ENCODE data around the gene NTPCR. TPM values are rescaled to one million over a fixed set of nuclear protein-coding genes. Genes with fewer than 3 reads are reported as not detected.

NTPCR gene
- total RNA-seq, 4 donors from 2014 or later = 13.5 to 53.3 (median 37.2) TPM

DNA sequence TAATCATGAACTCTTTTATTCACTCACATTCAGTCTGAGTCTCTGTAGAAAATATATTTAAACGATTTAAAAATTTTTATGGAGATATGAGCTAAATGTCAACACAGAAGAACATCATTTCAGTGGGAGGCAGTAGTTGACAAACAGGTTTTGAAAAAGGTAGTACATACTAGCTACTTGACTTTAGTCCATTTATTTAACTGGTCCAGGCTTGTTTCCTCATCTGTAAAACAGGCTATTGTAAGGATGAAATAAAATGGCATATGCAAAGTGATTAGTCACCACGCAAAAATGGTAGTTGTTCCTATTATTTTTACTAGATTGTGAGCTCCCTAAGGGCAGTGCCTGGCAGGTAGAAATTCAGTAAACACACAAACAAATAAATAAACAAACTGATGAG, 75.2 kb downstream of the NTPCR start:
- Histone ChIP-seq H3K27me3 (no peaks in the 10 kb centered on the region), H3K4me1 (peaks cover 0 to 8% (median 0%) of the 10 kb centered on the region in 4 donors), H3K9me3 (no peaks in the 10 kb centered on the region), H3K36me3 (no peaks in the 10 kb centered on the region), H3K4me3 (no peak overlapping the region), H3K27ac (no peak overlapping the region)
- TF ChIP-seq POLR2A (IDR thresholded peaks at IDR 0.05) = no peak
- no peak for TF ChIP-seq POLR2AphosphoS5 (IDR thresholded peaks at IDR 0.05)
- no peak for TF ChIP-seq CTCF (IDR thresholded peaks at IDR 0.05)
- no peak for TF ChIP-seq EP300 (IDR thresholded peaks at IDR 0.05; ENCODE audit: low read depth)
- WGBS, 2 donors (ENCODE audit: low coverage in 1 of 2) = 42 to 53% methylated on average over 1 to 2 of the region's 2 CpGs
- intact Hi-C loops (cut with DNase I; ENCODE audit: low total_unique reads) (no loop called here), in situ Hi-C loops (cut with MboI; ENCODE audit: low pct_ligation_motif_present in 1 of 4, low pct_unique_long_range_greater_than_20kb in 1 of 4, low sequenced_read_pairs in 3 of 4) (no loop called here)
- no peak for DNase-seq

GRCh38 chr1:233027046-233027445, 76.6 kb downstream of the NTPCR start:
- intact Hi-C loops (cut with DNase I; ENCODE audit: low total_unique reads) (no loop called here), in situ Hi-C loops (cut with MboI; ENCODE audit: low pct_ligation_motif_present in 1 of 4, low pct_unique_long_range_greater_than_20kb in 1 of 4, low sequenced_read_pairs in 3 of 4) (no loop called here)
- Histone ChIP-seq H3K9me3 (no peaks in the 10 kb centered on the region), H3K36me3 (no peaks in the 10 kb centered on the region), H3K27me3 (no peaks in the 10 kb centered on the region), H3K4me1 (no peaks in the 10 kb centered on the region), H3K4me3 (no peak overlapping the region), H3K27ac (no peak overlapping the region)
- TF ChIP-seq CTCF (IDR thresholded peaks at IDR 0.05) (no peak), EP300 (IDR thresholded peaks at IDR 0.05; ENCODE audit: low read depth) (no peak), POLR2A (IDR thresholded peaks at IDR 0.05) (no peak), POLR2AphosphoS5 (IDR thresholded peaks at IDR 0.05) (no peak)
- 86 to 91% methylated on average over 5 of the region's 5 CpGs for WGBS, 2 donors (ENCODE audit: low coverage in 1 of 2)
- DNase-seq = no peak

DNA sequence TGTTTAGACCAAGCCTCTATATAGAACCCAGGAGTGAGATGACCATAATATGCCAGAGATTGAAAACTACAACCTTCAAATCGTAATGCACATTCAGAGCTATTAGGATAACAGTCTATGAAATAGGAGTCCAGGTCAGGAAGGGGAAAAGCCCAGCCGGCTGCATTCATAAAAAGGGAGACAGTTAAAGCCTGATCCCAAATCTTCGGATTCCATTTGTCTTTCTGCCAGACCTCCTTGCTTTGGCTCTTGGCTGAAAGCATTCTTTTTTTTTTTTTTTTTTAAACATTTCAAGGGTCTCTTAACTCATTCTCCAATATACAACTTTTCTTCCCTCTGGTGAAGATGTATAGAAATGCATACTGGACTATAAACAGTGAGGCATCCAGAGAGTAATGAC, 81.1 kb downstream of the NTPCR start:
- H3K27me3 ChIP-seq = no peaks in the 10 kb centered on the region
- H3K36me3 ChIP-seq = no peaks in the 10 kb centered on the region
- intact Hi-C loops (cut with DNase I; ENCODE audit: low total_unique reads) = no loop called here
- in situ Hi-C loops (cut with MboI; ENCODE audit: low pct_ligation_motif_present in 1 of 4, low pct_unique_long_range_greater_than_20kb in 1 of 4, low sequenced_read_pairs in 3 of 4) = no loop called here
- DNase-seq = no peak
- no peaks in the 10 kb centered on the region for H3K9me3 ChIP-seq
- H3K4me1 ChIP-seq = peaks cover 0 to 11% (median 0%) of the 10 kb centered on the region in 4 donors
- no peak overlapping the region for H3K4me3 ChIP-seq
- TF ChIP-seq POLR2A (IDR thresholded peaks at IDR 0.05) (no peak), POLR2AphosphoS5 (IDR thresholded peaks at IDR 0.05) (no peak), EP300 (IDR thresholded peaks at IDR 0.05; ENCODE audit: low read depth) (no peak), CTCF (IDR thresholded peaks at IDR 0.05) (no peak)
- no peak overlapping the region for H3K27ac ChIP-seq
- WGBS, 2 donors (ENCODE audit: low coverage in 1 of 2) = 59 to 88% methylated on average over 3 of the region's 3 CpGs

- intact Hi-C loops (cut with DNase I; ENCODE audit: low total_unique reads) (no loop called here), in situ Hi-C loops (cut with MboI; ENCODE audit: low pct_ligation_motif_present in 1 of 4, low pct_unique_long_range_greater_than_20kb in 1 of 4, low sequenced_read_pairs in 3 of 4) (no loop called here)
- peaks cover 0 to 11% (median 0%) of the 10 kb centered on the region in 4 donors for H3K4me1 ChIP-seq
- DNase-seq = no peak
- no peak for TF ChIP-seq POLR2AphosphoS5 (IDR thresholded peaks at IDR 0.05)
- no peak for TF ChIP-seq CTCF (IDR thresholded peaks at IDR 0.05)
- no peak for TF ChIP-seq POLR2A (IDR thresholded peaks at IDR 0.05)
- no peak for TF ChIP-seq EP300 (IDR thresholded peaks at IDR 0.05; ENCODE audit: low read depth)
- no peak overlapping the region for H3K27ac ChIP-seq
- no peak overlapping the region for H3K4me3 ChIP-seq
- H3K27me3 ChIP-seq = no peaks in the 10 kb centered on the region
- no peaks in the 10 kb centered on the region for H3K9me3 ChIP-seq
- WGBS, 2 donors (ENCODE audit: low coverage in 1 of 2) = 70 to 75% methylated on average over 1 to 4 of the region's 4 CpGs
- no peaks in the 10 kb centered on the region for H3K36me3 ChIP-seq
These were observed 82.5 kb downstream of the NTPCR start for GRCh38 chr1:233032916-233033315.

Measured in transverse colon (tissue), 4 donors.